SK-N-MC (cell line): ENCODE measurements around the gene LAPTM5.

Source experiments
- DNase-seq: peaks from one replicate; pipeline ENCODE4 v3.0.0-alpha.2; 2011; ENCODE audit warnings: low read depth, low spot score
- H3K27ac ChIP-seq: fragments of 200-600 bp; sonication (generic); 2 replicates; pipeline ENCODE4 v1.5.1; 2016; ENCODE audit warnings: mixed run types
- H3K36me3 ChIP-seq: fragments of 200-600 bp; sonication (generic); 2 replicates; pipeline ENCODE4 v1.6.1; 2017; ENCODE audit warnings: antibody characterized with exemption, low read length, mixed read lengths; ENCODE audit not compliant: insufficient read depth
- H3K4me3 ChIP-seq: fragments of 200-600 bp; sonication (generic); 2 replicates; pipeline ENCODE4 v1.5.1; 2016
- H3K9ac ChIP-seq: fragments of 200-600 bp; sonication (generic); 2 replicates; pipeline ENCODE4 v1.8.0; 2017; ENCODE audit warnings: mixed run types, mixed read lengths; ENCODE audit not compliant: insufficient read length
- H3K9me3 ChIP-seq: fragments of 200-600 bp; sonication (generic); 2 replicates; pipeline ENCODE4 v1.6.1; 2017; ENCODE audit warnings: low read depth, mild to moderate bottlenecking, antibody characterized with exemption, low read length, moderate library complexity, mixed read lengths
- EZH2 ChIP-seq: fragments of 200-600 bp; sonication (generic); IDR thresholded peaks from one replicate; pipeline ENCODE4 v1.6.1; 2017; ENCODE audit warnings: antibody characterized with exemption
- FOXP2 ChIP-seq: optimal IDR thresholded peaks from 2 replicates; pipeline ENCODE3; 2011; ENCODE audit warnings: mild to moderate bottlenecking, moderate library complexity; ENCODE audit not compliant: insufficient read depth; ENCODE audit errors: extremely low read length, control extremely low read depth
- POLR2AphosphoS5 ChIP-seq: IDR thresholded peaks from 2 replicates; pipeline ENCODE4 v1.6.1; 2012; ENCODE audit warnings: mild to moderate bottlenecking, low read depth, low read length, borderline replicate concordance

LAPTM5 gene

DNA sequence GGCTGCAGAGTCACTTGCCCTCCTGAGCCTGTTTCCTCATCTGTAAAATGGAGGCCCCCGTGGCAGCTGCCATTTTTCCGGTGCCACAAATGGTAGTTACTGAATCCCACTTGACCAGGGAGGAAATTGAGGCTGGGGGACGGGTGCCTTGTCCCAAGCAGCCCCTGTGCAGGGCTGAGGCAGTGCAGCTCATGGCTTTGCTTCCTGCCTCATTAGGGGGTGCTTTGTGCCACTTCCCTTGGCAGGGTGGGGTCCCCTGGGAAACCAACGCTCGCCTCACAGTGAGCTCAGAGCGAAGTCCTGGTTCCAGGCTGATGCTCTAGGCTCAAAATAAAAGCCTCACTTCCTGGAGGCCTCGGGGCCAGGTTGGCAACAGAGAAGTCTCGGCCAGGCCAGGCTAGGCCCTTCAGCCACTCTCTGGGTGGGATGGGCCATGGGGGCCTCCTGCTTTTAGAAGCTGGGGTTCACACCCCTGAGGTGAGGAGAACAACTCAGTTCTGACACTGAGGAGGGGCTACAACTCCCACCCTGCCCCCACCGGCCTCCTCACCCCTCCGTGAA lies 6.8 kb downstream of the LAPTM5 start:
- no peak for TF ChIP-seq POLR2AphosphoS5
- no peak for TF ChIP-seq EZH2
- TF ChIP-seq FOXP2 = no peak
- H3K9ac ChIP-seq = no peak overlapping the region
- no peaks in the 10 kb centered on the region for H3K9me3 ChIP-seq
- H3K36me3 ChIP-seq = no peaks in the 10 kb centered on the region
- H3K27ac ChIP-seq = no peak overlapping the region
- no peak overlapping the region for H3K4me3 ChIP-seq
- DNase-seq = no peak

DNA sequence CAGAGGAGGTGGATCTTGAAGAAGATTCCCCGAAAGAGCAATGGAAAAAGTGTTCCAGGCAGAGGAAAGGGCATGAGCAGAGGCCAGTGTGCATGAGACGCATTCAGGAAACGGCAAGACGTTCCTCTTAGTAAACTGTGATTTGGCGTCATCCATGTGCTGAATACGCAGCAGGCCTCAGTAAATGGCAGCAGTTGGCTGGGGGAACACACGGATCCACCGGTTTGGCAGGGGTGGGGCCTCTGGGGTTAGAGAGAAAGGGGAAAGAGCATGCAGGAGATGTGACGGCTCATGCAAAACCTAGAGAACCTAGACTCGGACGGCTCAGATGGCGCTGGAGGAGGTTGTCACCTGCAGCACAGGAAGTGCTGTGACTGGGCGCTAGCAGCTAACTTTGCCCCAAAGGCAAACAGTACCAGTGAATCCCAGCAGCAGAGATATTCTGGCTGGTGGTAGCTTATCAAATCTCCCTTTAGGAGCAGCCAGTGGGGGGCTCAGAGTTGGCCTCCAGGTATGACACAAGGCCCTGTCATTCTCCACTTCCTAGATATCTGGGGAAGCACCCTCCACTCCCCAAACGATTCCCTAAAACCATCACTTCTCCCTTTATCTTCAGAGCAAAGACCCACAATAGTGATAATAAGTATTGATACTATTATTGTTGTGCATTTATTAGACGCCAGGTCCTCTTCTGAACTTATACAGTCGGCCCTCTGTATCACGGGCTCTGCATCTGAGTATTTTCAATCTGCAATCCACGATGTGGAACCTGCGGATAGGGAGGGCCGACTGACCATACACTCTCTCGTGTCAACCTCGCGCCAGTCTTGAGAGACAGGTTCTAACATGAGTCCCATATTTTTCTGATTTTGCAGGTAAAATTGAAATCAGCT lies 7.6 kb downstream of the LAPTM5 start:
- Histone ChIP-seq H3K36me3 (no peaks in the 10 kb centered on the region), H3K9me3 (no peaks in the 10 kb centered on the region), H3K27ac (no peak overlapping the region), H3K9ac (no peak overlapping the region), H3K4me3 (no peak overlapping the region)
- TF ChIP-seq EZH2 (no peak), POLR2AphosphoS5 (no peak), FOXP2 (no peak)
- DNase-seq = no peak

- no peak for DNase-seq
- TF ChIP-seq POLR2AphosphoS5 = no peak
- TF ChIP-seq FOXP2 = no peak
- no peak for TF ChIP-seq EZH2
- Histone ChIP-seq H3K4me3 (no peak overlapping the region), H3K27ac (no peak overlapping the region), H3K36me3 (no peaks in the 10 kb centered on the region), H3K9me3 (no peaks in the 10 kb centered on the region), H3K9ac (no peak overlapping the region)
These were observed 8.7 kb downstream of the LAPTM5 start for GRCh38 chr1:30748699-30749401.

GRCh38 chr1:30748098-30748698 lies 9.4 kb downstream of the LAPTM5 start:
- no peak for TF ChIP-seq POLR2AphosphoS5
- TF ChIP-seq FOXP2 = no peak
- TF ChIP-seq EZH2 = no peak
- H3K9me3 ChIP-seq = no peaks in the 10 kb centered on the region
- no peak for DNase-seq
- H3K27ac ChIP-seq = no peak overlapping the region
- H3K9ac ChIP-seq = no peak overlapping the region
- no peaks in the 10 kb centered on the region for H3K36me3 ChIP-seq
- no peak overlapping the region for H3K4me3 ChIP-seq

DNA sequence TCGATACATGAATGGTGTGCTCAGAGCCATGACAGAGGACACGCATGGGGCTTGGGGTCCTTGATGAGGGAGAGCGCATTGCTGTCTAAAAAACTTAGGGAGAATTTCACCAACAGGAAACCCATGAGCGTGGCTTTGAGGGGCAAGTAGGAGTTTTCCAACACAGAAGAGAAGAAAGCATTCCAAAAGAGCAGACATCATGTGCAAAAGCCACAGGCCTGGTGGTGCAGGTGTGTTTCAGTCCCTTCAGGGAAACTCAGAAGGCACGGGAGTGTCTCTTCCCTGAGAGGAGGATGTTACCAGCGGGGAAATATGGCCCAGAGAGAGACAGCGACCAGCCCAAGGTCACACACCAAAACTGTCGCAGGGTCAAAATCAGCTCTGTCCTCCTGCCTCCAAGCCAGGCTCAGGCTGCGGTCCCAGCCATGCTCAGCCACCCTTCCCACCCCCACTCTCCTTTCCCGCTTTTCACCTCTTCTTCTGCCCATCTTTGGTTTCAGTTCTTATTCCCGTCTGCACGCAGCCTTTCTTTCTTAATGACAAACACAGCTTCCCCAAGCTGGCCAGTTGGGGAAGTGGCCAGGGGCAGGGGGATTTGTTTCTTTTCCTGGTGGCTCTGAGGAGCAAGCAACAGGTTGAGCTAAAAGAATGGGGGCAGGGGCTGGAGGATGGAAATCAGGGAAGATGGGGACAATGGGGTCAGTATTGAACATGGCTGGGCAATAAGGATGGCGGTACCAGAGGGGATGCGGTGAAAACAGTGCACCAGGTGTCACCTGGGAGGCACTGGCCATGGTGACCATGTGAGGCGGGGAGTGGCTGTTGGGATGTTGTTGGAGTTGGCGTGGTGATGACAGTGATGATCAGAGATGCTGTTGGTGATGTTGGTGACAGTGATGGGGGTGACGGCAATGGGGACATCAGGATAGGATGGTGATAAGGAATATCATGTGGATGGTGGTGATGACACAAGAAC lies 10.3 kb downstream of the LAPTM5 start:
- H3K9me3 ChIP-seq = no peaks in the 10 kb centered on the region
- DNase-seq = no peak
- no peak for TF ChIP-seq POLR2AphosphoS5
- TF ChIP-seq FOXP2 = no peak
- no peak for TF ChIP-seq EZH2
- H3K36me3 ChIP-seq = no peaks in the 10 kb centered on the region
- H3K9ac ChIP-seq = no peak overlapping the region
- no peak overlapping the region for H3K4me3 ChIP-seq
- H3K27ac ChIP-seq = no peak overlapping the region

GRCh38 chr1:30746212-30747032 lies 11.2 kb downstream of the LAPTM5 start:
- no peak overlapping the region for H3K9ac ChIP-seq
- no peak overlapping the region for H3K27ac ChIP-seq
- TF ChIP-seq FOXP2 (no peak), EZH2 (no peak), POLR2AphosphoS5 (no peak)

DNA sequence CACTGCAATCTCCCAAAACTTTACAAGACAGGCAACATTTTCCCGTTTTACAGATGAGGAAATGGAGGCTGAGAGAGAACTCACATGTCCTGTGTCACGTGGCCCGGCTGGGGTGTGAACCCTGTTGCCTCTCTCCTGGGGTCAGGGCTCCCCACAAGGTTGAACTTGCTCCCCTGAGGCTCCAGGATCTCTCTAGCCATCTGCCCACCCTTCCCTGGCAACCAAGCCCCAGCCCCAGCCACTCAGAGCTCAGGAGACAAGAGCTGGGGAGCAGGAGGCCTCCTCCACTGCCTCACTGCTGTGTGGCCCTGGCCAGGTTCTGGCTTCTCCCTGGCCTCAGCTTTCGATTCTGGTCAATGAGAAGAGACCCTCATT lies 11.8 kb downstream of the LAPTM5 start:
- no peaks in the 10 kb centered on the region for H3K9me3 ChIP-seq
- TF ChIP-seq POLR2AphosphoS5 (no peak), EZH2 (no peak), FOXP2 (no peak)
- no peak overlapping the region for H3K4me3 ChIP-seq
- H3K27ac ChIP-seq = no peak overlapping the region
- H3K36me3 ChIP-seq = no peaks in the 10 kb centered on the region
- no peak for DNase-seq
- no peak overlapping the region for H3K9ac ChIP-seq

More at GRCh38 chr1:30746212-30747032, 11.2 kb downstream of the LAPTM5 start:
- no peak for DNase-seq
- Histone ChIP-seq H3K4me3 (no peak overlapping the region), H3K36me3 (no peaks in the 10 kb centered on the region), H3K9me3 (no peaks in the 10 kb centered on the region)
